Muscle of leg (tissue), 11 donors: ENCODE results near the gene MINDY4. TPM values are rescaled to one million over a fixed set of nuclear protein-coding genes. Genes with fewer than 3 reads are reported as not detected.

Experiments
- DNase-seq: peaks from one replicate; pipeline ENCODE4 v3.0.0; 2013
- H3K27ac ChIP-seq: one replicate; pipeline ENCODE4 v1.5.1; 2013; ENCODE audit warnings: mild to moderate bottlenecking, low read length, control low read depth
- H3K27me3 ChIP-seq: one replicate; pipeline ENCODE4 v1.6.1; 2013; ENCODE audit warnings: low read length; ENCODE audit not compliant: control insufficient read depth, insufficient read depth
- H3K36me3 ChIP-seq: one replicate; pipeline ENCODE4 v1.6.1; 2013; ENCODE audit warnings: low read length; ENCODE audit not compliant: control insufficient read depth, insufficient read depth
- H3K4me1 ChIP-seq: one replicate; pipeline ENCODE4 v1.6.1; 2013; ENCODE audit warnings: low read length; ENCODE audit not compliant: control insufficient read depth, insufficient read depth
- H3K4me3 ChIP-seq: one replicate; pipeline ENCODE4 v1.5.1; 2013; ENCODE audit warnings: low read length, control low read depth
- H3K9me3 ChIP-seq: replicated peaks from 2 replicates; pipeline ENCODE4 v1.6.1; 2013; ENCODE audit warnings: low read depth, low read length; ENCODE audit not compliant: control insufficient read depth
- WGBS: methylation state at CpG from one replicate; pipeline ENCODE4 v1.1.5; 2013; ENCODE audit warnings: missing lambda C conversion rate; ENCODE audit not compliant: insufficient coverage; 5-methylcytosine and 5-hydroxymethylcytosine counted together
- polyA plus RNA-seq, 8 donors: library from polyadenylated mRNA; unstranded; fragments of 120-200 nt; gene quantifications; one replicate each; pipeline versions ENCODE4 v1.2.1 to v1.2.3, GENCODE V29; 2013; ENCODE audit warnings: inconsistent platforms in 1 of 8, low replicate concordance in 1 of 8; ENCODE audit not compliant: insufficient read length in 8 of 8, insufficient read depth in 1 of 8
- total RNA-seq: library from RNA; stranded (reverse); fragments of 120-200 nt; gene quantifications from one replicate; pipeline ENCODE4 v1.2.4, GENCODE V29; 2013

MINDY4 gene
- total and polyA plus RNA-seq, 9 donors: 4.0 to 6.6 (median 5.7) TPM

DNA sequence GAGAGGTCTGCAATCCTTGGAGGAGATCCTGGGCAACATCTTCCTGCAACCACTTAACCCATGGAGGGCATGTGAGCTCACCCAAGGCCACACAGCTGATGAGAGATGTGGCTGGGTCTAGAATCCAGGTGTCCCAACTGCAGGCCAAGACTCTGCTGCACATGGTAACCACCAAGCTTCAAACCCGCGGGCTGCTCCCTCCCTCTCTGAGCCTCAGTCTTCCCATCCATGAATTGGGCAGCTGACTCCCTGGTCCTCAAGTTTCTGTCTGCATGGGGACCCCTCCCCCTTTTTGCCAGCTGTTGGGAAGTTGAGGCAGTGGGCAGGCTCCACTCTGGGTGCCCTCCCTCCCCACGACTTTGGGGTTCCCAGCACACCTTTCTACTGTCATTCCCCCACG is 40.2 kb upstream of the MINDY4 start:
- H3K9me3 ChIP-seq: no peaks in the 10 kb centered on the region
- 65% methylated on average over 2 of the region's 4 CpGs for WGBS
- H3K4me3 ChIP-seq: no peak overlapping the region
- H3K36me3 ChIP-seq: no peaks in the 10 kb centered on the region
- H3K4me1 ChIP-seq: peaks cover 7% of the 10 kb centered on the region
- no peak overlapping the region for H3K27ac ChIP-seq
- no peak for DNase-seq
- peaks cover 21% of the 10 kb centered on the region for H3K27me3 ChIP-seq

DNA sequence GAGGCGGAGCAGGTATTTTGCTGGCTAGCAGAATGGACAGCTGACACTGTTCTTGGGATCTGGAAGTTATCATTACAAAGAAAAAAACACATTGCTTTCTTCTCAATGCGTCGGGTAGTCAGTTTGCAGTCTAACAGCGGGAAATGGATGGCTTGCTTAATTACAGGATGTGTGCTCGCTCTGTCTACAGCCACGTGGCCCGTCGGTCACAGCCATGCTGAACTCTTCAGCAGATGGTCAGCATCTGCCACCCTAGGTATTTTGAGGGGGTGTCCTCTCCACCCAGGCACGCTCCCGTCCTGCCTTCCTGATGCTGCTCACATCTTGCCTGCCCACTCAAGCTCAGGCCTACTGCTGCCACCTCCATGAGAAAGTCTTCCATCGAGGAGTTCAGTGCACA is 39.6 kb upstream of the MINDY4 start:
- Histone ChIP-seq H3K27ac (no peak overlapping the region), H3K9me3 (no peaks in the 10 kb centered on the region), H3K27me3 (peaks cover 21% of the 10 kb centered on the region), H3K4me1 (peaks cover 7% of the 10 kb centered on the region), H3K4me3 (no peak overlapping the region), H3K36me3 (no peaks in the 10 kb centered on the region)
- DNase-seq: no peak
- WGBS: 0% methylated on average over 3 of the region's 11 CpGs

DNA sequence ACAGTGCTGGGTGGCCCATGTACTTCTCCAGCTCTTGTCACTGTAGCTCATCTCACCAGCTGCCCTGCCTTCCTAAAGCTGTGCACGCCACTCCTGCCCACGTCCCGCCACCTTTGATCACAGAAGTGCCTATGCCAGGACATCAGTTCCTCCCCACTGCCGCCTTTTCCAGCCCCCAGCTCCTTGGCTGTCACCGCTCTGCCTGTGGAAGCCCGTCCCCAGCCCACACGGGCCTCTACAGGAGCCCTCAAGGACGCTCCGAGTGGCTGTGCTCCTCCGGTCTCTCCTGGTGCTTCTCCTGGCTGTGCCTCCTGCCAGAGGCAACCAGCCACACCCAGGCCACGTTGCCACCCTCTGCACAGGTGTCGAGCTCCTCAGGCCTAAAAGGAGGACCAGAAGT is 38.6 kb upstream of the MINDY4 start:
- DNase-seq: no peak
- 91% methylated on average over 12 of the region's 12 CpGs for WGBS
- peaks cover 7% of the 10 kb centered on the region for H3K4me1 ChIP-seq

DNA sequence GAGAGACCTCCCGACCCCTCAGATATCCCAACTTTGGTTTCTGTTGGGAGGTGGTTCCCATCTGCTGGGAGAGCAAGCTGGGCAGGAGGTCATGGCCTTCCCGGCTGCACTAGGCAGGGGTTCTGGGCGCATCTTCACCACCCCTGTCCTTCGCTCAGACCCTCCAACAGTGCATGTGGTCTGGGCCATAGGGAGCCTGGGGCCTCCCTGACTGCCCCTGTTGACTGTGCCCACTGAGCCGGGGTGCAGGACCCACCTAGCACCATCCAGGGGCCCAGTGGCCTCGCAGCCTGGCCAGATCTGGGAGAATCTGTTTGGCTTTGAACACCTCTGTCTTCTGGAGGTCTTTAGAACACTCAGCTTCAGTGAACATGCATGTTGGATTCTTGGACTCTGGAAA is 38.0 kb upstream of the MINDY4 start:
- no peaks in the 10 kb centered on the region for H3K9me3 ChIP-seq
- 94% methylated on average over 5 of the region's 6 CpGs for WGBS
- H3K27me3 ChIP-seq: peaks cover 21% of the 10 kb centered on the region
- H3K4me1 ChIP-seq: peaks cover 7% of the 10 kb centered on the region
- no peak overlapping the region for H3K4me3 ChIP-seq
- DNase-seq: no peak
- H3K36me3 ChIP-seq: no peaks in the 10 kb centered on the region
- no peak overlapping the region for H3K27ac ChIP-seq

More for the DNA sequence above, 38.6 kb upstream of the MINDY4 start:
- Histone ChIP-seq H3K27ac (no peak overlapping the region), H3K4me3 (no peak overlapping the region), H3K27me3 (peaks cover 21% of the 10 kb centered on the region), H3K36me3 (no peaks in the 10 kb centered on the region), H3K9me3 (no peaks in the 10 kb centered on the region)

DNA sequence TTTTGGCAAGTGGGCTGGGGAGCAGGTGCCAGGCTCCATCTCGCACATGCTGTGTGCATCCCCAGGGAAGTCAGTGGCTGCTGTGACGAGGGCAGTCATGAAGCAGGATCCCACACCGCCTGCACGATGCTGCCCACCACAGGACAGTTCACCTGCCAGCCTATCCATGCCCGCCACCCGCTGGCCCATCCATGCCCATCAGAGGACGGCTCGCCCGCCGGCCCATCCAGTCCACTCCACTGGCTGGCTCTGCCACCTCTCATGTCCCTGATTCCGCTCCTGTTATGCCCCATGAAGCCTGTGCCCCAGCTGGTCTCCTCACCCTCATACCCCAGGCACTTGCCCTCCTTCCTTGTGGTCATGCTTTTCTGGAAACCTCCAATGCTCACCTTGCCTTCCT is 37.5 kb upstream of the MINDY4 start:
- H3K9me3 ChIP-seq: no peaks in the 10 kb centered on the region
- no peak overlapping the region for H3K4me3 ChIP-seq
- peaks cover 7% of the 10 kb centered on the region for H3K4me1 ChIP-seq
- H3K27me3 ChIP-seq: peaks cover 23% of the 10 kb centered on the region
- no peaks in the 10 kb centered on the region for H3K36me3 ChIP-seq
- WGBS: 82% methylated on average over 11 of the region's 11 CpGs
- no peak for DNase-seq
- no peak overlapping the region for H3K27ac ChIP-seq

DNA sequence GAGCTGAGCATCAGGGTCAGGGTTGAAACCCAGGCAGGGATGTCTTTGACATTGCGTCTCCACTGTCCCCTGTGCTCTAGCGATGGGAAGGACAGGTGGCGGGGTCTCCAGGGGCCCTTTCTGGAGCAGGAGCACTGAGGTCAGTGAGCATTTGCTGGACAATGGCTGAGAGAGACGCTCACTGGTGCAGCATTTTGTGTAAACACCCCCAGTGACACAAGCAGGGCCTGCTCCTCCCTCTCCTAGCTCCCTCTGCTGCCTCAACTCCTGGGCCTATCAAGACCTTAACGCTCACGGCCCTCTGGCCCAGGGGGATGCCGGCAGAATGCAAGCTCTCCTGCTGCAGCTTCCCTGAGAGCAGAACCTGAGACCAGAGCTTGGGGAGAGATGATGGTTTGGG is 36.7 kb upstream of the MINDY4 start:
- 69% methylated on average over 5 of the region's 7 CpGs for WGBS
- peaks cover 7% of the 10 kb centered on the region for H3K4me1 ChIP-seq
- H3K27ac ChIP-seq: no peak overlapping the region
- DNase-seq: no peak
- peaks cover 25% of the 10 kb centered on the region for H3K27me3 ChIP-seq
- no peak overlapping the region for H3K4me3 ChIP-seq
- no peaks in the 10 kb centered on the region for H3K9me3 ChIP-seq
- no peaks in the 10 kb centered on the region for H3K36me3 ChIP-seq

DNA sequence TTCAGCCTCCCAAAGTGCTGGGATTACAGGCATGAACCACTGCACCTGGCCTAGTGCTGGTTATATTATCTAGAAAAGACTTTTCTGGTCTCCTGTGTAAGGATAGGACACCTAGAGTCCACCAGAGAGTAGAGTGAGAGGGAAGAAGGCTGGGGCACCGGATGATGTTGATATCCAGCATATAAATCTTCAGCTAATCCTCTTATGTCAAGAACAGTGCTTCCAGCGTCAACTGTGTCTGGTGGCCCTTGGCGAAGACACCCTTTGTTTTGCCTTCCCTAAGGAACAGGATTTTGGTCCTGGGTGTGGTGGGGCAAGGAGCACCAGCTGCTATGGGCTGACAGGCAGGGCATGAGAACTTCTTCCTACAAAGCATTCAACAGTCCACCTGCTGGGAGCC is 35.6 kb upstream of the MINDY4 start:
- WGBS: no CpG with 5 or more reads among the region's 3 CpGs
- peaks cover 9% of the 10 kb centered on the region for H3K4me1 ChIP-seq
- H3K27me3 ChIP-seq: peaks cover 17% of the 10 kb centered on the region
- H3K9me3 ChIP-seq: no peaks in the 10 kb centered on the region
- H3K36me3 ChIP-seq: no peaks in the 10 kb centered on the region
- DNase-seq: no peak
- H3K4me3 ChIP-seq: no peak overlapping the region
- no peak overlapping the region for H3K27ac ChIP-seq

DNA sequence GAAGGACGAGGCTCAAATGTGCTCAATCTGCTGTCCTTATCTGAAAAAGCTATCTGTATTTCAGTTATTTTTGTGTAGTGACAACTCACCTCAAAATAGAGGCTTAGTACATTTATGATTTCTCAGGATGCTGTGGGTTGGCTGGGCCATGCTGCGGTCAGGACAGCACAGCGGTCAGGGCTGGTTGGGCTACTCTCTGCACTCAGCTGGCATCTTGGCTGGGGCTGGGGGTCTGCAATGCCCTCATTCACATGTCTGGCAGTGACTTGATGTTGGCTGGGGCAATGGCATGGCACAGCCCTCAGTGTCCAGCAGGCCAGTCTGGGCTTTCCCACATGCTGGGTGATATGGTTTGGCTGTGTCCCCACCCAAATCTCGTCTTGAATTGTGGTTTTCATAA is 34.9 kb upstream of the MINDY4 start:
- no peaks in the 10 kb centered on the region for H3K9me3 ChIP-seq
- peaks cover 9% of the 10 kb centered on the region for H3K4me1 ChIP-seq
- no peak overlapping the region for H3K27ac ChIP-seq
- no peak overlapping the region for H3K4me3 ChIP-seq
- H3K27me3 ChIP-seq: peaks cover 10% of the 10 kb centered on the region
- no peak for DNase-seq
- WGBS: 89% methylated on average over 2 of the region's 4 CpGs
- no peaks in the 10 kb centered on the region for H3K36me3 ChIP-seq

DNA sequence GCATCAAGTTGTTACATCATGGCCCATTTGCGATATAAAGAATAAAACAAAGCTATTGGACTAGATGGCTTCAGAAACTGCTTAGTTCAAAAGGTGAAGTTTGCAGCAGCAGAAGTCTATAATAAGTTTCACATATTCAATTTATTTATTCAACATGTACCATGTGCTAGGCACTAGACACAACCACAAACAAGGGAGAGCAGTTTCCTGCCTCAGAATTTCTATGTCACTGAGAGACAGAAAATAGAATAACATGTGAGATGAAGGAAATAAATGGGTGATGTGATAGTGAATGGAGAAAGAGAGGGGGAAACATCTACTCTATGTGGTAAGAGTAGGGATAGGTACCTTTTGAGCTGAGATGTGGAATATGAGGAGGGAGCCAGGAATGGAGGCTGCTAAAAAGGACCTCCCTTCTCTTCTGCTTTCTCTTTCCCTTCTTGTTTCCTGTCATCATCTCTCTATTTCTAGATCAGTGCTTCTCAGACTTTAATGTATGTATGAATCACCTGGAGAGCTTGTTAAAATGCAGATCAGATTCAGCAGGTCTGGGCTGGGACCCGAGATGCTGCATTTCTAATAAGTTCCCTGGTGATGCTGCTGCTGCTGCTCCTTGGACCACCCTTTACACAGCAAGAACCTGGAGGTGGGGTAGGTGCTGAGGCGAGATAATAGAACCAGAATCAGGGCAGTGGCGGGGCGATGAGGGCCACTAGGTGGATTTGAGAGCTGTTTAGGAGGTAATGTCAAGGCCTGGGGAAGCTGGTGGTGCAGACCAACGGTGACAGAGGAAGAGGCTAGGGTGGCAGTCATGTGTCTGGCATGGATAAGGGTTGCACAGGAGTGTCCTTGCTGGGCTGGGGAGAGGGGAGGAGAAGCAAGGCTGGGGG is 32.9 kb upstream of the MINDY4 start:
- no peak overlapping the region for H3K27ac ChIP-seq
- no peak overlapping the region for H3K4me3 ChIP-seq
- peaks cover 6% of the 10 kb centered on the region for H3K27me3 ChIP-seq
- peaks cover 6% of the 10 kb centered on the region for H3K4me1 ChIP-seq
- H3K9me3 ChIP-seq: no peaks in the 10 kb centered on the region
- WGBS: 61% methylated on average over 2 of the region's 6 CpGs
- no peak for DNase-seq
- H3K36me3 ChIP-seq: no peaks in the 10 kb centered on the region

DNA sequence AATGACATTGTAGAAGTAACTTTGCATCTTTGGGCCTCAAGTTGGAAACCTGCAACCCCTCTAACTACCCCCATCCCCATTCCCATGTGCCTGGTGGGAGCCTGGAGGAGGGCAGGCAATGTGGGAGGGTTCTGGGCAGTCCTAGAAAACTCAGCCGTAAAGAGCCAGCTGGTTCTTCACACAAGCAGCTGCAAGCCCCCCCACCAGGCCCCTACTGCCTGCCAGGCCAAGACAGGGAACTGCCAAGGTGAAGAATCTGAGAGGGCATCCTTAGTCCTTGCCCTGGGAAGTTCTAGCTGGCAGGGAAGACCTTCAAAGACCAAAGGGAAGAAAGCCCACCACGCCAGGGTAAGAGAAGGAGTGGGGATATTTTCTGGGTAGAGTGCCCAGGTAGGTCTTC is 31.5 kb upstream of the MINDY4 start:
- DNase-seq: no peak
- Histone ChIP-seq H3K9me3 (no peaks in the 10 kb centered on the region), H3K27ac (no peak overlapping the region), H3K4me3 (no peak overlapping the region), H3K4me1 (peaks cover 7% of the 10 kb centered on the region), H3K27me3 (peaks cover 6% of the 10 kb centered on the region), H3K36me3 (no peaks in the 10 kb centered on the region)
- WGBS: no CpG with 5 or more reads among the region's 2 CpGs
